HepG2 (cell line): ENCODE data around the gene SIT1. TPM values are rescaled to one million over a fixed set of nuclear protein-coding genes. Genes with fewer than 3 reads are reported as not detected.

Experiments used
- AHDC1 ChIP-seq: sonication (generic); formaldehyde crosslinking; IDR thresholded peaks from 2 replicates; pipeline ENCODE4 v1.5.1; 2020; ENCODE audit warnings: mild to moderate bottlenecking, missing genetic modification reagents, borderline replicate concordance
- ELK4 ChIP-seq: sonication (generic); formaldehyde crosslinking; IDR thresholded peaks from 2 replicates; pipeline ENCODE4 v1.9.0; 2021; ENCODE audit warnings: missing genetic modification reagents, borderline replicate concordance
- ETV5 ChIP-seq: IDR thresholded peaks from 2 replicates; pipeline ENCODE4 v1.6.1; 2018; ENCODE audit warnings: missing biosample characterization, missing genetic modification reagents, inconsistent platforms, borderline replicate concordance
- FOSL1 ChIP-seq: sonication (generic); formaldehyde crosslinking; IDR thresholded peaks from 2 replicates; pipeline ENCODE4 v1.9.0; 2021; ENCODE audit warnings: missing genetic modification reagents, borderline replicate concordance
- MTF1 ChIP-seq: sonication (generic); formaldehyde crosslinking; IDR thresholded peaks from 2 replicates; pipeline ENCODE4 v1.5.0; 2020; ENCODE audit warnings: missing genetic modification reagents
- RBAK ChIP-seq: sonication (generic); formaldehyde crosslinking; IDR thresholded peaks from 2 replicates; pipeline ENCODE4 v1.5.1; 2020; ENCODE audit warnings: mild to moderate bottlenecking, missing genetic modification reagents
- SNAPC4 ChIP-seq: sonication (generic); formaldehyde crosslinking; IDR thresholded peaks from 2 replicates; pipeline ENCODE4 v1.4.0; 2020; ENCODE audit warnings: mild to moderate bottlenecking, missing genetic modification reagents
- SRF ChIP-seq: IDR thresholded peaks from 2 replicates; pipeline ENCODE4 v1.6.1; 2011; ENCODE audit warnings: mild to moderate bottlenecking, low read depth, low read length, moderate library complexity
- ZNF224 ChIP-seq: sonication (generic); formaldehyde crosslinking; IDR thresholded peaks from 2 replicates; pipeline ENCODE4 v1.5.0; 2020; ENCODE audit warnings: mild to moderate bottlenecking, missing genetic modification reagents
- ZNF335 ChIP-seq: sonication (generic); formaldehyde crosslinking; IDR thresholded peaks from 2 replicates; pipeline ENCODE4 v1.4.0; 2020; ENCODE audit warnings: missing genetic modification reagents
- ZNF598 ChIP-seq: sonication (generic); formaldehyde crosslinking; IDR thresholded peaks from 2 replicates; pipeline ENCODE4 v1.5.1; 2020; ENCODE audit warnings: mild to moderate bottlenecking, missing genetic modification reagents, borderline replicate concordance
- ZNF607 ChIP-seq: sonication (generic); formaldehyde crosslinking; IDR thresholded peaks from 2 replicates; pipeline ENCODE4 v1.5.1; 2020; ENCODE audit warnings: missing genetic modification reagents, mild to moderate bottlenecking, borderline replicate concordance
- ZNF709 ChIP-seq: sonication (generic); formaldehyde crosslinking; IDR thresholded peaks from 2 replicates; pipeline ENCODE4 v1.5.0; 2020; ENCODE audit warnings: mild to moderate bottlenecking, missing genetic modification reagents
- ZNF740 ChIP-seq: sonication (generic); formaldehyde crosslinking; IDR thresholded peaks from 2 replicates; pipeline ENCODE4 v1.4.0; 2020; ENCODE audit warnings: missing genetic modification reagents
- ZNF780A ChIP-seq: sonication (generic); formaldehyde crosslinking; IDR thresholded peaks from 2 replicates; pipeline ENCODE4 v1.8.0; 2022; ENCODE audit warnings: mild to moderate bottlenecking, missing genetic modification reagents, moderate library complexity
- polyA plus RNA-seq, 8 experiments: library from polyadenylated mRNA; depleted of rRNA in 3 of 8; stranded (reverse) in 7 of 8; unstranded in 1 of 8; fragments of >200 nt; fragmentation: Illumina TruSeq in 4 of 8; extraction: Trizol in 4 of 8; gene quantifications; 2 replicates each; pipeline versions ENCODE4 v1.2.1 to v1.2.3, GENCODE V29; 2011 to 2016; ENCODE audit warnings: low read depth in 4 of 8, missing spikeins in 1 of 8, mixed read lengths in 1 of 8; ENCODE audit not compliant: insufficient read depth in 1 of 8
- total RNA-seq, 5 experiments: library from RNA; depleted of rRNA; stranded (reverse); fragments of >200 nt; fragmentation: Illumina TruSeq; extraction: Trizol; gene quantifications; 2 replicates each; pipeline ENCODE4 v1.2.3, GENCODE V29; 2016; ENCODE audit warnings: low read depth in 1 of 5

Gene SIT1
- total and polyA plus RNA-seq, 2 of the 13 experiments (the other 11 are each of a cell fraction or from before 2014, with no cell fraction given) = 0.09 to 6.7 TPM

- TF ChIP-seq SNAPC4 (CRISPR knock-in tag) (peak; percentile 53; the same call in 1 of the 2 replicates), ELK4 (CRISPR knock-in tag) (no peak), ZNF780A (CRISPR knock-in tag) (no peak), ETV5 (peak; percentile 35; the same call in 1 of the 2 replicates), SRF (peak; percentile 16; the same call in 1 of the 2 replicates), ZNF709 (CRISPR knock-in tag) (peak; percentile 70), FOSL1 (no peak), AHDC1 (peak; percentile 55; the same call in 1 of the 2 replicates), ZNF224 (no peak), MTF1 (no peak), ZNF598 (CRISPR knock-in tag) (no peak), RBAK (CRISPR knock-in tag) (no peak), ZNF607 (CRISPR knock-in tag) (peak; percentile 63; the same call in 1 of the 2 replicates), ZNF335 (CRISPR knock-in tag) (no peak), ZNF740 (CRISPR knock-in tag) (no peak)
These were observed 4.0 kb downstream of the SIT1 start (continued) for GRCh38 chr9:35646533-35647265.
